K562 (cell line): ENCODE data around the gene NINJ2. TPM values are rescaled to one million over a fixed set of nuclear protein-coding genes. Genes with fewer than 3 reads are reported as not detected.
A peak's percentile ranks its signal among the peaks of the same experiment; 100 is the strongest.

Experiments used
- ARID1B ChIP-seq: fragments of 450-650 bp; IDR thresholded peaks from 2 replicates; pipeline ENCODE4 v1.6.1; 2016; ENCODE audit warnings: antibody characterized with exemption, mild to moderate bottlenecking, inconsistent platforms
- BHLHE40 ChIP-seq: IDR thresholded peaks from 2 replicates; pipeline ENCODE4 v1.6.1; 2011; ENCODE audit warnings: low read length, improper control_type of control experiment
- MAZ ChIP-seq, 2 experiments: fragments of 450-650 bp in 1 of 2; sonication (generic) in 1 of 2; formaldehyde crosslinking; IDR thresholded peaks in 1 of 2; conservative IDR thresholded peaks in 1 of 2; 2 replicates each; pipeline versions ENCODE4 v1.4.0 to v1.5.0; 2020; ENCODE audit warnings: mild to moderate bottlenecking in 1 of 2, missing genetic modification reagents in 1 of 2
- MTA3 ChIP-seq: fragments of 450-650 bp; formaldehyde crosslinking; IDR thresholded peaks from 2 replicates; pipeline ENCODE4 v1.6.1; 2017; ENCODE audit warnings: mild to moderate bottlenecking, borderline replicate concordance
- POLR2G ChIP-seq: fragments of 200-400 bp; formaldehyde crosslinking; IDR thresholded peaks from 2 replicates; pipeline ENCODE4 v1.6.1; 2017; ENCODE audit warnings: low read depth, mild to moderate bottlenecking, antibody characterized with exemption, low read length, moderate library complexity
- RAD51 ChIP-seq: fragments of 450-650 bp; IDR thresholded peaks from 2 replicates; pipeline ENCODE4 v1.7.1; 2016; ENCODE audit warnings: low read depth, mild to moderate bottlenecking, borderline replicate concordance
- SP1 ChIP-seq: sonication (generic); formaldehyde crosslinking; IDR thresholded peaks from 2 replicates; pipeline ENCODE4 v1.8.1; 2022; ENCODE audit warnings: mild to moderate bottlenecking, missing genetic modification reagents
- TEAD4 ChIP-seq, 2 experiments: sonication (generic) in 1 of 2; formaldehyde crosslinking in 1 of 2; IDR thresholded peaks; 2 replicates each; pipeline versions ENCODE4 v1.6.1 to v1.8.0; 2012 to 2022; ENCODE audit warnings: borderline replicate concordance in 1 of 2, inconsistent platforms in 1 of 2, low read length in 1 of 2, mild to moderate bottlenecking in 1 of 2, missing genetic modification reagents in 1 of 2
- U2AF1 ChIP-seq: fragments of 200-400 bp; formaldehyde crosslinking; optimal IDR thresholded peaks from 2 replicates; pipeline ENCODE3; 2017; ENCODE audit warnings: mild to moderate bottlenecking, low read depth, low read length, moderate library complexity
- ZBTB7A ChIP-seq: IDR thresholded peaks from 2 replicates; pipeline ENCODE4 v1.6.1; 2011; ENCODE audit warnings: low read depth, mild to moderate bottlenecking, low read length, moderate library complexity, borderline replicate concordance; ENCODE audit not compliant: control insufficient read depth
- ZNF589 ChIP-seq: fragments of 200-800 bp; sonication (Bioruptor generic); IDR thresholded peaks from 2 replicates; pipeline ENCODE4 v1.6.1; 2016; ENCODE audit warnings: low read depth, missing genetic modification characterization, missing compliant biosample characterization
- polyA plus RNA-seq, 8 experiments: library from polyadenylated mRNA; depleted of rRNA in 4 of 8; stranded (reverse) in 5 of 8; unstranded in 3 of 8; fragments of >200 nt; fragmentation: Nextera tagmentation in 2 of 8; fragmentation: Illumina TruSeq in 1 of 8; extraction: Ambion mirVana in 2 of 8; extraction: Trizol in 1 of 8; gene quantifications; 2 replicates each; pipeline versions ENCODE4 v1.2.1 to v1.2.3, GENCODE V29; 2011 to 2014; ENCODE audit warnings: inconsistent platforms in 1 of 8, missing spikeins in 1 of 8
- total RNA-seq, 7 experiments: library from RNA; depleted of rRNA in 6 of 7; stranded (reverse); fragments of >200 nt in 6 of 7; fragmentation: Illumina TruSeq in 2 of 7; extraction: Trizol in 2 of 7; gene quantifications; 2 replicates each; pipeline versions ENCODE4 v1.2.1 to v1.2.3, GENCODE V29; 2011 to 2021; ENCODE audit warnings: low replicate concordance in 1 of 7
- TF ChIP-seq, protein P1 (sequence below): fragments of 250-450 bp; sonication (Bioruptor Pico); IDR thresholded peaks from 2 replicates; pipeline ENCODE4 v1.9.0; 2021; ENCODE audit warnings: mild to moderate bottlenecking, inconsistent platforms
- TF ChIP-seq, protein P2 (sequence below): fragments of 200-800 bp; sonication (Bioruptor generic); IDR thresholded peaks from 2 replicates; pipeline ENCODE4 v1.6.1; 2017; ENCODE audit warnings: missing genetic modification characterization, missing compliant biosample characterization
- TF ChIP-seq, protein P3 (sequence below): fragments of 250-450 bp; sonication (Bioruptor Pico); IDR thresholded peaks from 2 replicates; pipeline ENCODE4 v1.4.0; 2020; ENCODE audit warnings: mild to moderate bottlenecking, moderate library complexity, borderline replicate concordance
- TF ChIP-seq, protein P4 (sequence below): sonication (generic); formaldehyde crosslinking; IDR thresholded peaks from 2 replicates; pipeline ENCODE4 v1.8.0; 2023; ENCODE audit warnings: mild to moderate bottlenecking, missing genetic modification reagents
- TF ChIP-seq, protein P5 (sequence below): sonication (generic); formaldehyde crosslinking; IDR thresholded peaks from 2 replicates; pipeline ENCODE4 v1.9.0; 2022; ENCODE audit warnings: mild to moderate bottlenecking, missing genetic modification reagents

The NINJ2 gene
- total and polyA plus RNA-seq, 9 of the 15 experiments (the other 6 are each of a cell fraction or from before 2014, with no cell fraction given) = 2.6 to 16.0 (median 4.5) TPM

DNA sequence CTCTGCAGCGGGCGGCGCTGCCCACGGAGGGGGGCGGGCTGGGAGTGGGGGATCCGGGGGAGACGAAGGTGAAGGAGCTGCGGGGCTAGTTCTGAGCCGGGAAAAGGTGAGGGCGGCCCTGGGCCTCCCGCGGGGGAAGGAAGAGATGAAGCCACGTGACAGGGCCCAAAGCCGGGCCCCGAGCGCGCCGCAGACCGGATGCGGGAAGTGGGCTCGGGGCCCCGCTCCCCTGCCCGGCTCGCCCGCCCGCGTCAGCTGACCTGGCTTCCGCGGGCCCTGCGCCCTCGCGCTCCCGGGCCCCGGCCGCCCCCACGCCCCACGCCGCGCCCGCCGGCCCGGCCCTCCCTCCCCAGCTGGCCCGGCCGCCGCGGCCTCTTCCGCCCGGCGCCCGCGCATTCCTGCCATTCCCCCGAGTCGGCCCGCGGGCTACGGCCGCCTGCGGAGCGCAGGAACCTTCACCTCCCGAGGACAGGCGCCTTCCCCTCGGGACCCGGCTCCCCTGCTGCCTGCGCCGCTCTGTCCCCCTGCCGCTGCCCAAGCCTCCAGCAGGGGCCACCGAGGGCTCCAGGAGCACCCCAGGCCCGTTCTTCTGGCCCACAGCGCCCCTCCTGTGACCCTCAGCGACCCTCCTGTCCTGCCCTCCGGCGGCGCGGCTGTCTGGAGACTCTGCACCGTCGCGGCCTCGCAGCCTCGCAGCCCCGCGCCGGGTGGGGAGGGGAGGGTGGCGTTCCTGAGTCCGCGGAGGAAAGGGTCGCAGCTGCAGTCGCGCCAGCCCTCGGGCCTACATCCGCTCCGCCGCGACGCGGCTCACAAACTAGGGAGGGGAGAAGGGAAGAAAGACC, 20.4 kb downstream of the NINJ2 start (continued):
- TF ChIP-seq, protein P1, sequence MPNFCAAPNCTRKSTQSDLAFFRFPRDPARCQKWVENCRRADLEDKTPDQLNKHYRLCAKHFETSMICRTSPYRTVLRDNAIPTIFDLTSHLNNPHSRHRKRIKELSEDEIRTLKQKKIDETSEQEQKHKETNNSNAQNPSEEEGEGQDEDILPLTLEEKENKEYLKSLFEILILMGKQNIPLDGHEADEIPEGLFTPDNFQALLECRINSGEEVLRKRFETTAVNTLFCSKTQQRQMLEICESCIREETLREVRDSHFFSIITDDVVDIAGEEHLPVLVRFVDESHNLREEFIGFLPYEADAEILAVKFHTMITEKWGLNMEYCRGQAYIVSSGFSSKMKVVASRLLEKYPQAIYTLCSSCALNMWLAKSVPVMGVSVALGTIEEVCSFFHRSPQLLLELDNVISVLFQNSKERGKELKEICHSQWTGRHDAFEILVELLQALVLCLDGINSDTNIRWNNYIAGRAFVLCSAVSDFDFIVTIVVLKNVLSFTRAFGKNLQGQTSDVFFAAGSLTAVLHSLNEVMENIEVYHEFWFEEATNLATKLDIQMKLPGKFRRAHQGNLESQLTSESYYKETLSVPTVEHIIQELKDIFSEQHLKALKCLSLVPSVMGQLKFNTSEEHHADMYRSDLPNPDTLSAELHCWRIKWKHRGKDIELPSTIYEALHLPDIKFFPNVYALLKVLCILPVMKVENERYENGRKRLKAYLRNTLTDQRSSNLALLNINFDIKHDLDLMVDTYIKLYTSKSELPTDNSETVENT (CRISPR knock-in tag) = peak; percentile 49; the same call in 1 of the 2 replicates
- TF ChIP-seq TEAD4 (IDR thresholded peaks at IDR 0.05; ENCODE audit: low read length) (no peak), TEAD4 (CRISPR knock-in tag; IDR thresholded peaks at IDR 0.05; ENCODE audit: borderline replicate concordance) (no peak), ZBTB7A (peak; percentile 91), MAZ (CRISPR knock-in tag; conservative IDR thresholded peaks at IDR 0.05 in 1 of 2, IDR thresholded peaks at IDR 0.05 in 1 of 2) (peak; percentile 57 to 64; a peak in 3 of 4 replicates), SP1 (CRISPR knock-in tag) (peak; percentile 53; the same call in 1 of the 2 replicates), ZNF589 (CRISPR knock-in tag) (peak; percentile 2; the same call in 1 of the 2 replicates), U2AF1 (no peak), RAD51 (peak; percentile 68; the same call in 1 of the 2 replicates), ARID1B (peak; percentile 10; the same call in 1 of the 2 replicates), MTA3 (no peak), POLR2G (peak; percentile 86), BHLHE40 (peak; percentile 67)
- TF ChIP-seq, protein P2, sequence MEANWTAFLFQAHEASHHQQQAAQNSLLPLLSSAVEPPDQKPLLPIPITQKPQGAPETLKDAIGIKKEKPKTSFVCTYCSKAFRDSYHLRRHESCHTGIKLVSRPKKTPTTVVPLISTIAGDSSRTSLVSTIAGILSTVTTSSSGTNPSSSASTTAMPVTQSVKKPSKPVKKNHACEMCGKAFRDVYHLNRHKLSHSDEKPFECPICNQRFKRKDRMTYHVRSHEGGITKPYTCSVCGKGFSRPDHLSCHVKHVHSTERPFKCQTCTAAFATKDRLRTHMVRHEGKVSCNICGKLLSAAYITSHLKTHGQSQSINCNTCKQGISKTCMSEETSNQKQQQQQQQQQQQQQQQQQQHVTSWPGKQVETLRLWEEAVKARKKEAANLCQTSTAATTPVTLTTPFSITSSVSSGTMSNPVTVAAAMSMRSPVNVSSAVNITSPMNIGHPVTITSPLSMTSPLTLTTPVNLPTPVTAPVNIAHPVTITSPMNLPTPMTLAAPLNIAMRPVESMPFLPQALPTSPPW (CRISPR knock-in tag) = peak; percentile 87
- TF ChIP-seq, protein P3, sequence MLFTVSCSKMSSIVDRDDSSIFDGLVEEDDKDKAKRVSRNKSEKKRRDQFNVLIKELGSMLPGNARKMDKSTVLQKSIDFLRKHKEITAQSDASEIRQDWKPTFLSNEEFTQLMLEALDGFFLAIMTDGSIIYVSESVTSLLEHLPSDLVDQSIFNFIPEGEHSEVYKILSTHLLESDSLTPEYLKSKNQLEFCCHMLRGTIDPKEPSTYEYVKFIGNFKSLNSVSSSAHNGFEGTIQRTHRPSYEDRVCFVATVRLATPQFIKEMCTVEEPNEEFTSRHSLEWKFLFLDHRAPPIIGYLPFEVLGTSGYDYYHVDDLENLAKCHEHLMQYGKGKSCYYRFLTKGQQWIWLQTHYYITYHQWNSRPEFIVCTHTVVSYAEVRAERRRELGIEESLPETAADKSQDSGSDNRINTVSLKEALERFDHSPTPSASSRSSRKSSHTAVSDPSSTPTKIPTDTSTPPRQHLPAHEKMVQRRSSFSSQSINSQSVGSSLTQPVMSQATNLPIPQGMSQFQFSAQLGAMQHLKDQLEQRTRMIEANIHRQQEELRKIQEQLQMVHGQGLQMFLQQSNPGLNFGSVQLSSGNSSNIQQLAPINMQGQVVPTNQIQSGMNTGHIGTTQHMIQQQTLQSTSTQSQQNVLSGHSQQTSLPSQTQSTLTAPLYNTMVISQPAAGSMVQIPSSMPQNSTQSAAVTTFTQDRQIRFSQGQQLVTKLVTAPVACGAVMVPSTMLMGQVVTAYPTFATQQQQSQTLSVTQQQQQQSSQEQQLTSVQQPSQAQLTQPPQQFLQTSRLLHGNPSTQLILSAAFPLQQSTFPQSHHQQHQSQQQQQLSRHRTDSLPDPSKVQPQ = no peak
- TF ChIP-seq, protein P4, sequence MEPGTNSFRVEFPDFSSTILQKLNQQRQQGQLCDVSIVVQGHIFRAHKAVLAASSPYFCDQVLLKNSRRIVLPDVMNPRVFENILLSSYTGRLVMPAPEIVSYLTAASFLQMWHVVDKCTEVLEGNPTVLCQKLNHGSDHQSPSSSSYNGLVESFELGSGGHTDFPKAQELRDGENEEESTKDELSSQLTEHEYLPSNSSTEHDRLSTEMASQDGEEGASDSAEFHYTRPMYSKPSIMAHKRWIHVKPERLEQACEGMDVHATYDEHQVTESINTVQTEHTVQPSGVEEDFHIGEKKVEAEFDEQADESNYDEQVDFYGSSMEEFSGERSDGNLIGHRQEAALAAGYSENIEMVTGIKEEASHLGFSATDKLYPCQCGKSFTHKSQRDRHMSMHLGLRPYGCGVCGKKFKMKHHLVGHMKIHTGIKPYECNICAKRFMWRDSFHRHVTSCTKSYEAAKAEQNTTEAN (CRISPR knock-in tag) = no peak
- TF ChIP-seq, protein P5, sequence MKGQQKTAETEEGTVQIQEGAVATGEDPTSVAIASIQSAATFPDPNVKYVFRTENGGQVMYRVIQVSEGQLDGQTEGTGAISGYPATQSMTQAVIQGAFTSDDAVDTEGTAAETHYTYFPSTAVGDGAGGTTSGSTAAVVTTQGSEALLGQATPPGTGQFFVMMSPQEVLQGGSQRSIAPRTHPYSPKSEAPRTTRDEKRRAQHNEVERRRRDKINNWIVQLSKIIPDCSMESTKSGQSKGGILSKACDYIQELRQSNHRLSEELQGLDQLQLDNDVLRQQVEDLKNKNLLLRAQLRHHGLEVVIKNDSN (CRISPR knock-in tag) = peak; percentile 66
